Measurements from ENCODE around the gene LTC4S.

LTC4S gene

GRCh38 chr5:179795863-179796833, 2.4 kb downstream of the LTC4S start:
- DNase-seq (ENCODE audit: low spot score): peak; percentile 86

- no peak for DNase-seq (ENCODE audit: low spot score)
Measured at GRCh38 chr5:179796877-179797608, 3.3 kb downstream of the LTC4S start.

GRCh38 chr5:179797741-179798140, 4.0 kb downstream of the LTC4S start:
- no peak for DNase-seq (ENCODE audit: low spot score)

GRCh38 chr5:179798144-179798770, 4.5 kb downstream of the LTC4S start:
- DNase-seq (ENCODE audit: low spot score): no peak

- DNase-seq (ENCODE audit: low spot score): no peak
Measured at GRCh38 chr5:179798771-179799643, 5.2 kb downstream of the LTC4S start.

GRCh38 chr5:179799644-179799973, 5.8 kb downstream of the LTC4S start:
- DNase-seq (ENCODE audit: low spot score): no peak

GRCh38 chr5:179800071-179800695, 6.4 kb downstream of the LTC4S start:
- no peak for DNase-seq (ENCODE audit: low spot score)

- no peak for DNase-seq (ENCODE audit: low spot score)
Measured at GRCh38 chr5:179800696-179801201, 7.0 kb downstream of the LTC4S start.

- DNase-seq (ENCODE audit: low spot score): peak; percentile 81
Measured at GRCh38 chr5:179801304-179802206, 7.8 kb downstream of the LTC4S start.

GRCh38 chr5:179802207-179802883, 8.6 kb downstream of the LTC4S start:
- DNase-seq (ENCODE audit: low spot score): no peak

GRCh38 chr5:179802950-179803562, 9.3 kb downstream of the LTC4S start:
- DNase-seq (ENCODE audit: low spot score): peak; percentile 65

GRCh38 chr5:179803651-179804554, 10.1 kb downstream of the LTC4S start:
- DNase-seq (ENCODE audit: low spot score): no peak

GRCh38 chr5:179804555-179804947, 10.8 kb downstream of the LTC4S start:
- DNase-seq (ENCODE audit: low spot score): no peak

GRCh38 chr5:179805070-179805528, 11.3 kb downstream of the LTC4S start:
- DNase-seq (ENCODE audit: low spot score): no peak

- peak; percentile 67 for DNase-seq (ENCODE audit: low spot score)
Measured at GRCh38 chr5:179805529-179806249, 11.9 kb downstream of the LTC4S start.

- DNase-seq (ENCODE audit: low spot score): peak; percentile 76
Measured at GRCh38 chr5:179806250-179807048, 12.7 kb downstream of the LTC4S start, which contains the start of gene MGAT4B. MGAT4B (minus strand) TSS chr5:179806866; CDS start chr5:179806583, 283 bp downstream.

All from ecto neural progenitor cell (in vitro differentiated cells).